HFF-Myc (cell line): Measurements from ENCODE around the gene GFI1.
"Not testable (repeated sequence)": the region's sequence is repeated elsewhere in the genome, so short reads cannot be mapped to it uniquely, and the experiment has no call there.

Source experiments
- DNase-seq: peaks from one replicate; pipeline ENCODE4 v3.0.0-alpha.2; 2011; ENCODE audit warnings: low read depth; ENCODE audit errors: extremely low read depth
- H3K4me3 ChIP-seq: replicated peaks from 2 replicates; pipeline ENCODE4 v1.5.1; 2011; ENCODE audit warnings: low read depth, mild to moderate bottlenecking, control low read depth, low read length
- TF ChIP-seq, protein P1 (sequence below): IDR thresholded peaks from 2 replicates; pipeline ENCODE4 v1.5.1; 2012; ENCODE audit warnings: mild to moderate bottlenecking, low read depth, low read length, control low read depth; ENCODE audit errors: missing control alignments

Gene GFI1

DNA sequence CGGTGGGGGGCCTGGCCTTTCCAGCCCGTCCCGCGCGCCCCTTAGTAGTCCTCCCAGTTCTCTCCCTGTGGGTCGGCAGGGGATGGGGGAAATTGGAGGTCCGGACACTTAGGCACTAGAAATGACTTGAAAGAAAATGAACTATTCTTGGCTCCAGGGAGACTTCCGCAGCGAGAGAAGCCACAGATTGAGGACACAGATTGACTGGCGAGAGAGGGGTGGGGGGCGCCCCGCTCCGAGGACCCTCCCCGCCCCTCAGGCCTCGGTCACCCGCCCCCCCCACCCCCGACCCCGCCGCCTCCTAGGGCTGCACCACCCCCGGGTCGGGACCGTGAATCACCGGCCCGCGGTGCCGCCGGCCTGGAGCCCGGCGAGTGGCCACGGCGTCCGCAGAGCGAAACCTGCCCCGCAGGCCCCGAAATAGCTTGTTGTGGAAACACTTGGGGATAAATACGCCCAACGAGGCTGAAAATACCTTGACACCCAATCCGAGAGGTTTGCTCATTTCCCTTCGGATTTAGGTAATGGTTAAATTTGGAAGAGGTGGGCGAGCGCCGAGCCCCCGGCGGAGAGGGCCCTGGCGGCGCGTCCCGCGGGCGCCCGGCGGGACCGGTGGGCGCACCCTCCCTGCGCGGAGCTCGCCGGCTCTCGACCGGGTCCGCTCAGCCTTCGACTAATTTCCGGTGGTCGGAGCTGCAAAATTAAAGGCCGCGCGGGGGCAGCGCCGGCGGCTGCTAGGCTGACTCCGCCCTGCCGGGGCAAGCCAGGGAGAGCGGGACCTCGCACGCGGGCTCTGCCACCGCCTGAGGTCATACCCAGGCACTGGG lies at the start of gene GFI1:
GFI1 (minus strand) TSS at position 675 of the 827 bp plus-strand sequence. CDS start 3,438 bp downstream, outside the sequence.
- TF ChIP-seq, protein P1, sequence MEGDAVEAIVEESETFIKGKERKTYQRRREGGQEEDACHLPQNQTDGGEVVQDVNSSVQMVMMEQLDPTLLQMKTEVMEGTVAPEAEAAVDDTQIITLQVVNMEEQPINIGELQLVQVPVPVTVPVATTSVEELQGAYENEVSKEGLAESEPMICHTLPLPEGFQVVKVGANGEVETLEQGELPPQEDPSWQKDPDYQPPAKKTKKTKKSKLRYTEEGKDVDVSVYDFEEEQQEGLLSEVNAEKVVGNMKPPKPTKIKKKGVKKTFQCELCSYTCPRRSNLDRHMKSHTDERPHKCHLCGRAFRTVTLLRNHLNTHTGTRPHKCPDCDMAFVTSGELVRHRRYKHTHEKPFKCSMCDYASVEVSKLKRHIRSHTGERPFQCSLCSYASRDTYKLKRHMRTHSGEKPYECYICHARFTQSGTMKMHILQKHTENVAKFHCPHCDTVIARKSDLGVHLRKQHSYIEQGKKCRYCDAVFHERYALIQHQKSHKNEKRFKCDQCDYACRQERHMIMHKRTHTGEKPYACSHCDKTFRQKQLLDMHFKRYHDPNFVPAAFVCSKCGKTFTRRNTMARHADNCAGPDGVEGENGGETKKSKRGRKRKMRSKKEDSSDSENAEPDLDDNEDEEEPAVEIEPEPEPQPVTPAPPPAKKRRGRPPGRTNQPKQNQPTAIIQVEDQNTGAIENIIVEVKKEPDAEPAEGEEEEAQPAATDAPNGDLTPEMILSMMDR = no peak
- peak within 1 kb of the TSS; percentile 33 for H3K4me3 ChIP-seq
- DNase-seq = no peak

- H3K4me3 ChIP-seq, DNase-seq: not testable (repeated sequence)
Observed at GRCh38 chr1:92532371-92532770, 45.6 kb upstream of the GFI1 start.

GRCh38 chr1:92531939-92532338 lies 45.2 kb upstream of the GFI1 start:
- not testable (repeated sequence) for H3K4me3 ChIP-seq, DNase-seq

DNA sequence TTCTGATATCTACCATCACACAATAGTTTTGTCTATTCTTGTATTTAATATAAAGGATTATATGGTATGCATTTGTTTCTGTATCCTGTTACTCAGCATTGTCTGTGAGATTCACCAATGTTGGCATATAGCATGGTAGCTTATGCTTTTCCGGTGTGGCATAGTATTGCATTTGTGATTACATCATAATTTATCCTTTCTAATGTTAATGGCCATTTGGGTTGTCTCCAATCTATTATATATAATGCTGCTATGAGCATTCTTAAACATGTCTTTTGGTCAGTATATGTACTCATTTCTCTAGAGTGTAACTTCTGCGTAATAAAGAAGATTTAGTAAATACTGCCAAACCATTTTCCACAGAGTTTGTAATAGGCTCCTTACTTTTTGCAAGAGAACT lies 40.9 kb upstream of the GFI1 start:
- no peak for DNase-seq
- TF ChIP-seq, protein P1 = no peak
- no peak overlapping the region for H3K4me3 ChIP-seq

- not testable (repeated sequence) for H3K4me3 ChIP-seq, DNase-seq
Observed at GRCh38 chr1:92524944-92525590, 38.3 kb upstream of the GFI1 start.

DNA sequence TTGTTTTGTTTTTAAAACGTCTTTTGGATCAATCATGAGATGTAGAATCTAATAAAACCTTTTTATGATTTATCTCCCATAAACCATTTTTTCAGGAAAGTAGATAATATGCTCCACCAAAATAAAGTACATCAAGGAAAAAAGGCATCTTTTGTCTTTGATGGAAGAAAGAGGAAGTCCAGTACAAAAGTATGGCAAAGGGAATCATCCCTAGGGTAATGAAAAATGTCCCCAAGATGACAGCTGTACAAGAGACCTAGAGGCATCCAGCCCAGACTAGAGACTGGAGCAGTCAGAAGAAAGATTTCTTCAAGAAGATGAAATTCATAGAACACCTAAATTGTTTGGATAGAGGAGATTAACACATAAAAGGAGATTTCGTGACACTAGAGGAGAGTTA lies 32.3 kb upstream of the GFI1 start:
- DNase-seq = no peak
- TF ChIP-seq, protein P1 = no peak
- H3K4me3 ChIP-seq = no peak overlapping the region

DNA sequence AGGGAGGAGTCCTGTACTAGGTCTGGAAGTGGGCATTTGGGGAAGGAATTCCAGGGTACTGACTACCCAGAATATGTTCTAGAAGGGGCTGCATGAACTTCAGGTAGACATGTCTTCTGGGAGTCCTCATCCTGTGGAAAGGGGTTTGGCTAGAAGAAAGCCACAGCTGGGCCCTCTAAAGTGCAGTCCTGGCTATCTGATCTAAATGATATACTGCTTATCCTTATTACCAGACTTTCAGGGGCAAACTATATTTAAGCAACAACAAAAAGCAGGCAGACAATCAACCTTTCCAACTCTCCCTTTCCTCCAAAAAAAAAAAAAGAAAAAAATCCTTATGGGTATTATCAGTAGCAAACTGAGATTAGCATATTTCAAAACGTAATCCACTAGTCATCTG lies 29.8 kb upstream of the GFI1 start:
- DNase-seq = no peak
- no peak overlapping the region for H3K4me3 ChIP-seq
- TF ChIP-seq, protein P1 = no peak

GRCh38 chr1:92515796-92516201 lies 29.1 kb upstream of the GFI1 start:
- H3K4me3 ChIP-seq = no peak overlapping the region
- TF ChIP-seq, protein P1 = no peak
- no peak for DNase-seq
